Suprapubic skin (tissue), 4 donors: Measurements from ENCODE around the gene GPRC5A.

Experiments used
- EP300 ChIP-seq: sonication (generic); formaldehyde crosslinking; IDR thresholded peaks from one replicate; pipeline ENCODE4 v1.6.1; 2017; ENCODE audit warnings: antibody characterized with exemption
- POLR2A ChIP-seq, 2 donors: fragments of 450-650 bp; IDR thresholded peaks; one replicate each; pipeline ENCODE4 v1.6.1; 2017; ENCODE audit warnings: antibody characterized with exemption in 2 of 2, mild to moderate bottlenecking in 2 of 2, moderate library complexity in 2 of 2
- POLR2AphosphoS5 ChIP-seq, 3 donors: sonication (generic); formaldehyde crosslinking; IDR thresholded peaks; one replicate each; pipeline ENCODE4 v1.6.1; 2017; ENCODE audit warnings: antibody characterized with exemption in 3 of 3
- TF ChIP-seq, protein P1 (sequence below), 2 donors: fragments of 200-600 bp in 1 of 2; fragments of 450-650 bp in 1 of 2; sonication (generic) in 1 of 2; IDR thresholded peaks; one replicate each; pipeline ENCODE4 v1.5.1; 2016 to 2019; ENCODE audit warnings: antibody characterized with exemption in 2 of 2, mild to moderate bottlenecking in 1 of 2, moderate library complexity in 1 of 2

DNA sequence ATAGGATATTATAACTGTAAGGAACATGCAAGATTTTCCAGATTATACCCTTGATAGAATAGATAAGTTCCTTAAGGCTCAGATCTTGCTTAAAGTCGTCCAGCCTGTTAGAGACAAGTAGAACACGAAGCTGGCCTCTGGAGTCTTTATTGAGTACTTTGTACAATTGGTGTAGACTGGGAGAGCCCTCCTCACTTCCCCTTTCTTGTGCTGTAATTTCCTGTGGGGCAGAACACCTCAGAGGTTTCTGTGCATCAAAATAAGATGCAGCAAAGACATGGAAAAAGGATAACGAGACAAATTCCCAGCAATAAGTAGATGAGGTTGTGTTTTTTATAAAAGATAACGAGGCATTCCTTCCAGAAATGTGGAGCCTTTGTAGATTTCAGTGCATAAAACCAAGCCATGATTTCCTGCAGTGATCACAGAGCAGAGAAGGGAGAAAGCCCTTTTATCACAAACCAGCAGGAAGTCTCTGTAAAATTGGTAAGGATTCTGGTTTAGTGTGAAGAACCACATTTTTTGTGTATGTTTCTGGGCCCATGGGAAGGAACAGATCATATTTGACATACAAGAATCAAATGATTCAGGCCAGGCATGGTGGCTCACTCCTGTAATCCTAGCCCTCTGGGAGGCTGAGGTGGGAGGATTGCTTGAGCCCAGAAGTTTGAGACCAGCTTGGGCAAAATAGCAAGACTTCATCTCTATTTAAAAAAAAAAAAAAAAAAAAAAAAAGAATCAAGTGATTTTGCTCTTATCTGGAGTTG is 18.0 kb downstream of the GPRC5A start:
- TF ChIP-seq, protein P1, sequence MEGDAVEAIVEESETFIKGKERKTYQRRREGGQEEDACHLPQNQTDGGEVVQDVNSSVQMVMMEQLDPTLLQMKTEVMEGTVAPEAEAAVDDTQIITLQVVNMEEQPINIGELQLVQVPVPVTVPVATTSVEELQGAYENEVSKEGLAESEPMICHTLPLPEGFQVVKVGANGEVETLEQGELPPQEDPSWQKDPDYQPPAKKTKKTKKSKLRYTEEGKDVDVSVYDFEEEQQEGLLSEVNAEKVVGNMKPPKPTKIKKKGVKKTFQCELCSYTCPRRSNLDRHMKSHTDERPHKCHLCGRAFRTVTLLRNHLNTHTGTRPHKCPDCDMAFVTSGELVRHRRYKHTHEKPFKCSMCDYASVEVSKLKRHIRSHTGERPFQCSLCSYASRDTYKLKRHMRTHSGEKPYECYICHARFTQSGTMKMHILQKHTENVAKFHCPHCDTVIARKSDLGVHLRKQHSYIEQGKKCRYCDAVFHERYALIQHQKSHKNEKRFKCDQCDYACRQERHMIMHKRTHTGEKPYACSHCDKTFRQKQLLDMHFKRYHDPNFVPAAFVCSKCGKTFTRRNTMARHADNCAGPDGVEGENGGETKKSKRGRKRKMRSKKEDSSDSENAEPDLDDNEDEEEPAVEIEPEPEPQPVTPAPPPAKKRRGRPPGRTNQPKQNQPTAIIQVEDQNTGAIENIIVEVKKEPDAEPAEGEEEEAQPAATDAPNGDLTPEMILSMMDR (IDR thresholded peaks at IDR 0.05) = no peak
- TF ChIP-seq POLR2A (IDR thresholded peaks at IDR 0.05) (no peak), POLR2AphosphoS5 (IDR thresholded peaks at IDR 0.05) (no peak), EP300 (no peak)
